A673 (cell line): ENCODE results near the gene CD6. TPM values are rescaled to one million over a fixed set of nuclear protein-coding genes. Genes with fewer than 3 reads are reported as not detected.

Source experiments
- BruUV-seq: library from RNA; stranded (reverse); fragments of 400-500 nt; replicated peaks from 2 replicates; lab custom pipeline; 2021; lab: Mats Ljungman, UMichigan
- CTCF ChIA-PET: fragments of 300-600 bp; sonication (Branson Sonifier 250); formaldehyde crosslinking; loops from one replicate; lab custom pipeline; 2022; ENCODE audit warnings: antibody characterized with exemption; lab: Charles Lee
- POLR2A ChIA-PET: fragments of 300-600 bp; sonication (Branson Sonifier 250); formaldehyde crosslinking; loops from one replicate; lab custom pipeline; 2022; ENCODE audit warnings: antibody characterized with exemption; ENCODE audit not compliant: low non-redundant PET; lab: Charles Lee
- DNase-seq: peaks from one replicate; pipeline ENCODE4 v3.0.0-alpha.2; 2015; ENCODE audit warnings: low spot score
- H3K27ac ChIP-seq: fragments of 200-600 bp; sonication (generic); 2 replicates; pipeline ENCODE4 v1.5.1; 2016; ENCODE audit warnings: mixed run types, low read depth, mild to moderate bottlenecking, mixed read lengths, antibody characterized with exemption, low read length; ENCODE audit not compliant: poor library complexity, severe bottlenecking
- H3K27me3 ChIP-seq: fragments of 200-600 bp; sonication (generic); replicated peaks from 2 replicates; pipeline ENCODE4 v1.6.1; 2017; ENCODE audit warnings: mixed run types, low read depth, mild to moderate bottlenecking, mixed read lengths, antibody characterized with exemption, low read length; ENCODE audit not compliant: insufficient read depth, poor library complexity
- H3K36me3 ChIP-seq: fragments of 200-600 bp; sonication (generic); 2 replicates; pipeline ENCODE4 v1.6.1; 2016; ENCODE audit warnings: mixed run types, mild to moderate bottlenecking, mixed read lengths, antibody characterized with exemption, low read length; ENCODE audit not compliant: insufficient read depth, poor library complexity, severe bottlenecking
- H3K4me1 ChIP-seq: fragments of 200-600 bp; sonication (generic); 2 replicates; pipeline ENCODE4 v1.6.1; 2017; ENCODE audit warnings: mixed run types, mild to moderate bottlenecking, mixed read lengths, antibody characterized with exemption, low read length; ENCODE audit not compliant: insufficient read depth, poor library complexity, severe bottlenecking
- H3K4me3 ChIP-seq: fragments of 200-600 bp; sonication (generic); 2 replicates; pipeline ENCODE4 v1.5.1; 2016; ENCODE audit warnings: low read depth, mixed run types, mild to moderate bottlenecking, mixed read lengths, low read length; ENCODE audit not compliant: poor library complexity, severe bottlenecking
- H3K9me3 ChIP-seq: fragments of 200-600 bp; sonication (generic); 2 replicates; pipeline ENCODE4 v1.6.1; 2016; ENCODE audit warnings: mixed run types, low read depth, mild to moderate bottlenecking, mixed read lengths, antibody characterized with exemption, low read length; ENCODE audit not compliant: poor library complexity, severe bottlenecking
- CTCF ChIP-seq: fragments of 300-800, 200-600 bp; sonication (generic); conservative IDR thresholded peaks from 2 replicates; pipeline ENCODE4 v1.5.1; 2017; ENCODE audit warnings: low read depth, mild to moderate bottlenecking, antibody characterized with exemption, low read length, moderate library complexity, mixed read lengths
- EZH2 ChIP-seq: fragments of 200-600 bp; sonication (generic); IDR thresholded peaks from 2 replicates; pipeline ENCODE4 v1.6.1; 2017; ENCODE audit warnings: borderline replicate concordance, low read depth, mild to moderate bottlenecking, mixed read lengths, antibody characterized with exemption, low read length; ENCODE audit not compliant: poor library complexity, severe bottlenecking
- intact Hi-C: fragments of 100-400 bp; cut with micrococcal nuclease; formaldehyde crosslinking; loops from one replicate; pipeline ENCODE4 v1.10.0; 2022; ENCODE audit not compliant: unreplicated experiment
- total RNA-seq: library from RNA; stranded (reverse); gene quantifications from 2 replicates; pipeline ENCODE4 v1.2.3, GENCODE V29; 2021

The CD6 gene
- total RNA-seq, 1 experiment from 2014 or later, result not detected

- POLR2A ChIA-PET, result no interaction called here
- H3K27me3 ChIP-seq, result no peaks in the 10 kb centered on the region
- BruUV-seq, result no TSS peak
- no peak for DNase-seq
- intact Hi-C loops, result no loop called here
- H3K4me1 ChIP-seq, result peaks cover 28% of the 10 kb centered on the region
- no peak for TF ChIP-seq CTCF
- TF ChIP-seq EZH2, result no peak
- no peak overlapping the region for H3K27ac ChIP-seq
- H3K4me3 ChIP-seq, result no peak overlapping the region
- peaks cover 31% of the 10 kb centered on the region for H3K36me3 ChIP-seq
- H3K9me3 ChIP-seq, result no peaks in the 10 kb centered on the region
- CTCF ChIA-PET, result no interaction called here
Observed at GRCh38 chr11:60923326-60923725, 48.2 kb upstream of the CD6 start.

- no TSS peak for BruUV-seq
- no peak for DNase-seq
- TF ChIP-seq CTCF (no peak), EZH2 (no peak)
- Histone ChIP-seq H3K27me3 (no peaks in the 10 kb centered on the region), H3K9me3 (no peaks in the 10 kb centered on the region), H3K4me3 (peak overlapping the region; percentile 82), H3K27ac (peak overlapping the region; percentile 68), H3K4me1 (peaks cover 23% of the 10 kb centered on the region), H3K36me3 (peaks cover 35% of the 10 kb centered on the region)
- intact Hi-C loops, result no loop called here
- ChIA-PET POLR2A (interaction anchor here (0.6 to 0.7 kb wide), 2 partner anchors 13 to 173 kb away, joined by 3 read pairs; no protein-coding TSS in a partner anchor), CTCF (no interaction called here)
Observed at GRCh38 chr11:60923800-60924109, 47.7 kb upstream of the CD6 start.

GRCh38 chr11:60924110-60924905, 47.2 kb upstream of the CD6 start, which contains the start of gene TMEM132A:
TMEM132A (plus strand) TSS chr11:60924460; CDS start chr11:60924634, 174 bp downstream.
- intact Hi-C loops, result no loop called here
- CTCF ChIA-PET, result no interaction called here
- peaks cover 37% of the 10 kb centered on the region for H3K36me3 ChIP-seq

More at GRCh38 chr11:60924110-60924905, 47.2 kb upstream of the CD6 start, which contains the start of gene TMEM132A:
- H3K27ac ChIP-seq, result peak within 1 kb of the TSS; percentile 68
- H3K27me3 ChIP-seq, result no peaks in the 10 kb centered on the region
- H3K4me1 ChIP-seq, result peaks cover 20% of the 10 kb centered on the region
- H3K4me3 ChIP-seq, result peak within 1 kb of the TSS; percentile 82
- TF ChIP-seq CTCF, result no peak
- TF ChIP-seq EZH2, result no peak
- BruUV-seq, result no TSS peak
- POLR2A ChIA-PET, result interaction anchor here (0.6 to 0.7 kb wide), 2 partner anchors 13 to 172 kb away, joined by 3 read pairs; no protein-coding TSS in a partner anchor
- DNase-seq, result peak; percentile 91
- no peaks in the 10 kb centered on the region for H3K9me3 ChIP-seq
